OCI-LY7 (cell line): ENCODE results near the gene B3GALT6.

Experiments
- CTCF ChIP-seq: fragments of 200-600 bp; sonication (generic); conservative IDR thresholded peaks from 2 replicates; pipeline ENCODE4 v1.5.1; 2014; ENCODE audit warnings: mild to moderate bottlenecking, antibody characterized with exemption, low read length, moderate library complexity, mixed read lengths
- EZH2phosphoT487 ChIP-seq: fragments of 200-600 bp; sonication (generic); IDR thresholded peaks from 2 replicates; pipeline ENCODE4 v1.6.1; 2018; ENCODE audit warnings: low read depth, borderline replicate concordance, mild to moderate bottlenecking, mixed run types, antibody characterized with exemption, low read length, moderate library complexity, mixed read lengths

- TF ChIP-seq CTCF (no peak), EZH2phosphoT487 (no peak)
Measured at GRCh38 chr1:1226566-1227362, 5.3 kb upstream of the B3GALT6 start.
